ENCODE data around the gene ZMYND8.

- TF ChIP-seq CTCF (IDR thresholded peaks at IDR 0.05; ENCODE audit: control extremely low read depth in 1 of 3, insufficient read depth in 1 of 3, low read depth in 1 of 3, low read length in 3 of 3), result no peak
- no peak for TF ChIP-seq MAX (IDR thresholded peaks at IDR 0.05)
- TF ChIP-seq CBX8 (IDR thresholded peaks at IDR 0.05; ENCODE audit: borderline replicate concordance, low read depth, low read length), result no peak
- no peak for TF ChIP-seq TAF1 (IDR thresholded peaks at IDR 0.05; ENCODE audit: low read depth, low read length)
- 0 out of 2 replicates have a peak, but pooled peaks have one; percentile 16 for TF ChIP-seq POLR2AphosphoS5 (IDR thresholded peaks at IDR 0.05; ENCODE audit: low read depth, low read length)
- TF ChIP-seq HDAC2 (IDR thresholded peaks at IDR 0.05; ENCODE audit: borderline replicate concordance in 1 of 2, low read depth in 2 of 2, low read length in 2 of 2), result no peak
- no peak for TF ChIP-seq TCF12 (IDR thresholded peaks at IDR 0.05; ENCODE audit: low read depth, low read length)
Measured at GRCh38 chr20:47314647-47315338, 41.7 kb downstream of the ZMYND8 start.

Data from H1 (cell line).